ENCODE measurements around the gene SLC44A3. TPM values are rescaled to one million over a fixed set of nuclear protein-coding genes. Genes with fewer than 3 reads are reported as not detected.

The SLC44A3 gene
- total RNA-seq, 2 experiments from 2014 or later: not detected

- H3K9me3 Mint-ChIP-seq (ENCODE audit: low read depth): no peaks in the 10 kb centered on the region
- ChIA-PET CTCF (interaction anchor here (0.7 kb wide), 1 partner anchor 38 kb away, joined by 3 read pairs; no protein-coding TSS in a partner anchor), POLR2A (no interaction called here)
- no peaks in the 10 kb centered on the region for H3K4me1 Mint-ChIP-seq
- no peak for ATAC-seq
- no peak overlapping the region for H3K4me3 Mint-ChIP-seq
- H3K27ac Mint-ChIP-seq: no peak overlapping the region
- H3K27me3 Mint-ChIP-seq: no peaks in the 10 kb centered on the region
- DNase-seq: no peak
- H3K36me3 Mint-ChIP-seq (ENCODE audit: low read depth): no peaks in the 10 kb centered on the region
- intact Hi-C loops (cut with DNase I, micrococcal nuclease): no loop called here
These were observed 74.5 kb downstream of the SLC44A3 start for GRCh38 chr1:94894630-94895029.

GRCh38 chr1:94895518-94895917 is 75.4 kb downstream of the SLC44A3 start:
- ChIA-PET CTCF (interaction anchor here (0.6 kb wide), 1 partner anchor 82 kb away, joined by 3 read pairs; no protein-coding TSS in a partner anchor), POLR2A (no interaction called here)
- intact Hi-C loops (cut with DNase I, micrococcal nuclease): no loop called here
- no peaks in the 10 kb centered on the region for H3K9me3 Mint-ChIP-seq (ENCODE audit: low read depth)
- H3K27ac Mint-ChIP-seq: no peak overlapping the region
- no peak for DNase-seq
- no peak overlapping the region for H3K4me3 Mint-ChIP-seq
- H3K4me1 Mint-ChIP-seq: no peaks in the 10 kb centered on the region
- H3K36me3 Mint-ChIP-seq (ENCODE audit: low read depth): no peaks in the 10 kb centered on the region
- no peaks in the 10 kb centered on the region for H3K27me3 Mint-ChIP-seq
- no peak for ATAC-seq

- CTCF ChIA-PET: interaction anchor here (1.7 kb wide), 1 partner anchor 45 kb away, joined by 4 read pairs; no protein-coding TSS in a partner anchor
- POLR2A ChIA-PET: no interaction called here
- H3K4me1 Mint-ChIP-seq: no peaks in the 10 kb centered on the region
These were observed 78.6 kb downstream of the SLC44A3 start for GRCh38 chr1:94898491-94899385.

GRCh38 chr1:94899756-94900155 is 79.6 kb downstream of the SLC44A3 start:
- Mint-ChIP-seq H3K36me3 (ENCODE audit: low read depth) (no peaks in the 10 kb centered on the region), H3K4me3 (no peak overlapping the region), H3K9me3 (ENCODE audit: low read depth) (no peaks in the 10 kb centered on the region), H3K27ac (no peak overlapping the region), H3K4me1 (no peaks in the 10 kb centered on the region), H3K27me3 (no peaks in the 10 kb centered on the region)
- no peak for ATAC-seq
- ChIA-PET POLR2A (no interaction called here), CTCF (interaction anchor here (1.7 kb wide), 1 partner anchor 46 kb away, joined by 4 read pairs; no protein-coding TSS in a partner anchor)
- intact Hi-C loops (cut with DNase I, micrococcal nuclease): no loop called here
- DNase-seq: no peak

More at GRCh38 chr1:94898491-94899385, 78.6 kb downstream of the SLC44A3 start:
- Mint-ChIP-seq H3K27me3 (no peaks in the 10 kb centered on the region), H3K27ac (no peak overlapping the region), H3K4me3 (no peak overlapping the region), H3K9me3 (ENCODE audit: low read depth) (no peaks in the 10 kb centered on the region), H3K36me3 (ENCODE audit: low read depth) (no peaks in the 10 kb centered on the region)
- DNase-seq: no peak
- intact Hi-C loops (cut with DNase I, micrococcal nuclease): no loop called here
- ATAC-seq: no peak

GRCh38 chr1:94901841-94902240 is 81.7 kb downstream of the SLC44A3 start:
- H3K4me1 Mint-ChIP-seq: no peaks in the 10 kb centered on the region
- H3K9me3 Mint-ChIP-seq (ENCODE audit: low read depth): no peaks in the 10 kb centered on the region
- no peaks in the 10 kb centered on the region for H3K36me3 Mint-ChIP-seq (ENCODE audit: low read depth)
- no peak for DNase-seq
- CTCF ChIA-PET: interaction anchor here (1.2 to 1.6 kb wide), 2 partner anchors 47 to 141 kb away, joined by 3 to 4 read pairs; no protein-coding TSS in a partner anchor
- intact Hi-C loops (cut with DNase I, micrococcal nuclease): no loop called here
- H3K27ac Mint-ChIP-seq: no peak overlapping the region
- H3K27me3 Mint-ChIP-seq: no peaks in the 10 kb centered on the region
- no peak overlapping the region for H3K4me3 Mint-ChIP-seq
- POLR2A ChIA-PET: no interaction called here
- no peak for ATAC-seq

- POLR2A ChIA-PET: no interaction called here
- no peak for DNase-seq
- CTCF ChIA-PET: no interaction called here
- intact Hi-C loops (cut with DNase I, micrococcal nuclease): no loop called here
- H3K4me1 Mint-ChIP-seq: no peaks in the 10 kb centered on the region
- H3K27me3 Mint-ChIP-seq: no peaks in the 10 kb centered on the region
- H3K4me3 Mint-ChIP-seq: no peak overlapping the region
- no peaks in the 10 kb centered on the region for H3K9me3 Mint-ChIP-seq (ENCODE audit: low read depth)
- no peak overlapping the region for H3K27ac Mint-ChIP-seq
- H3K36me3 Mint-ChIP-seq (ENCODE audit: low read depth): no peaks in the 10 kb centered on the region
- no peak for ATAC-seq
These were observed 83.3 kb downstream of the SLC44A3 start for GRCh38 chr1:94903280-94904009.

GRCh38 chr1:94905207-94905606 is 85.0 kb downstream of the SLC44A3 start:
- Mint-ChIP-seq H3K4me1 (no peaks in the 10 kb centered on the region), H3K9me3 (ENCODE audit: low read depth) (no peaks in the 10 kb centered on the region), H3K27ac (no peak overlapping the region), H3K36me3 (ENCODE audit: low read depth) (no peaks in the 10 kb centered on the region), H3K4me3 (no peak overlapping the region), H3K27me3 (peaks cover 2% of the 10 kb centered on the region)
- ATAC-seq (no peak), DNase-seq (no peak)
- intact Hi-C loops (cut with DNase I, micrococcal nuclease): no loop called here
- ChIA-PET CTCF (interaction anchor here (0.6 kb wide), 1 partner anchor 811 kb away, joined by 3 read pairs; no protein-coding TSS in a partner anchor), POLR2A (no interaction called here)

GRCh38 chr1:94906382-94906781 is 86.2 kb downstream of the SLC44A3 start:
- DNase-seq: no peak
- intact Hi-C loops (cut with DNase I, micrococcal nuclease): no loop called here
- POLR2A ChIA-PET: no interaction called here
- Mint-ChIP-seq H3K36me3 (ENCODE audit: low read depth) (no peaks in the 10 kb centered on the region), H3K4me3 (no peak overlapping the region), H3K27ac (no peak overlapping the region), H3K27me3 (peaks cover 9% of the 10 kb centered on the region), H3K9me3 (ENCODE audit: low read depth) (no peaks in the 10 kb centered on the region), H3K4me1 (no peaks in the 10 kb centered on the region)
- no peak for ATAC-seq
- CTCF ChIA-PET: no interaction called here

GRCh38 chr1:94907136-94907535 is 87.0 kb downstream of the SLC44A3 start:
- Mint-ChIP-seq H3K9me3 (ENCODE audit: low read depth) (no peaks in the 10 kb centered on the region), H3K27me3 (peaks cover 9% of the 10 kb centered on the region), H3K4me3 (no peak overlapping the region), H3K36me3 (ENCODE audit: low read depth) (no peaks in the 10 kb centered on the region), H3K27ac (no peak overlapping the region), H3K4me1 (no peaks in the 10 kb centered on the region)
- DNase-seq (no peak), ATAC-seq (no peak)
- POLR2A ChIA-PET: no interaction called here
- CTCF ChIA-PET: interaction anchor here (1.0 kb wide), 1 partner anchor 15 kb away, joined by 4 read pairs; no protein-coding TSS in a partner anchor
- intact Hi-C loops (cut with DNase I, micrococcal nuclease): no loop called here

- Mint-ChIP-seq H3K27ac (no peak overlapping the region), H3K4me1 (no peaks in the 10 kb centered on the region), H3K27me3 (peaks cover 9% of the 10 kb centered on the region), H3K36me3 (ENCODE audit: low read depth) (no peaks in the 10 kb centered on the region), H3K4me3 (no peak overlapping the region), H3K9me3 (ENCODE audit: low read depth) (no peaks in the 10 kb centered on the region)
- CTCF ChIA-PET: no interaction called here
- DNase-seq (no peak), ATAC-seq (no peak)
- intact Hi-C loops (cut with DNase I, micrococcal nuclease): no loop called here
- POLR2A ChIA-PET: no interaction called here
These were observed 88.0 kb downstream of the SLC44A3 start for GRCh38 chr1:94908190-94908589.

- POLR2A ChIA-PET: no interaction called here
- intact Hi-C loops (cut with DNase I, micrococcal nuclease): no loop called here
- no peak overlapping the region for H3K4me3 Mint-ChIP-seq
- CTCF ChIA-PET: no interaction called here
- H3K4me1 Mint-ChIP-seq: no peaks in the 10 kb centered on the region
- peaks cover 9% of the 10 kb centered on the region for H3K27me3 Mint-ChIP-seq
- no peak for ATAC-seq
- H3K9me3 Mint-ChIP-seq (ENCODE audit: low read depth): no peaks in the 10 kb centered on the region
- no peak for DNase-seq
- H3K36me3 Mint-ChIP-seq (ENCODE audit: low read depth): no peaks in the 10 kb centered on the region
- no peak overlapping the region for H3K27ac Mint-ChIP-seq
These were observed 88.8 kb downstream of the SLC44A3 start for GRCh38 chr1:94908965-94909364.

GRCh38 chr1:94909486-94909885 is 89.3 kb downstream of the SLC44A3 start:
- H3K9me3 Mint-ChIP-seq (ENCODE audit: low read depth): no peaks in the 10 kb centered on the region
- H3K27ac Mint-ChIP-seq: no peak overlapping the region
- DNase-seq: no peak
- H3K4me3 Mint-ChIP-seq: no peak overlapping the region
- peaks cover 9% of the 10 kb centered on the region for H3K27me3 Mint-ChIP-seq
- no peak for ATAC-seq
- H3K4me1 Mint-ChIP-seq: no peaks in the 10 kb centered on the region
- ChIA-PET CTCF (no interaction called here), POLR2A (no interaction called here)
- intact Hi-C loops (cut with DNase I, micrococcal nuclease): no loop called here
- H3K36me3 Mint-ChIP-seq (ENCODE audit: low read depth): no peaks in the 10 kb centered on the region

Data from activated CD4-positive, alpha-beta T cell treated with anti-CD3 and anti-CD28 coated beads for 36 hours (primary cell).